Measurements from ENCODE around the gene TOM1. TPM values are rescaled to one million over a fixed set of nuclear protein-coding genes. Genes with fewer than 3 reads are reported as not detected.

TOM1 gene
- total and polyA plus RNA-seq, 4 donors: 17.9 to 53.0 (median 50.5) TPM

GRCh38 chr22:35315141-35315854 lies 15.6 kb downstream of the TOM1 start:
- H3K9ac ChIP-seq (ENCODE audit: low read depth in 1 of 2, low read length in 2 of 2): no peak overlapping the region
- WGBS: 66% methylated on average over 12 of the region's 12 CpGs
- TF ChIP-seq FOXA2 (IDR thresholded peaks at IDR 0.05) (no peak), TAF1 (conservative IDR thresholded peaks at IDR 0.05) (no peak), HNF4G (IDR thresholded peaks at IDR 0.05) (no peak), RXRA (IDR thresholded peaks at IDR 0.05) (peak; percentile 78 to 81), EGR1 (IDR thresholded peaks at IDR 0.05; ENCODE audit: low read depth in 2 of 2) (peak in 1 of 2 donors; percentile 47), REST (IDR thresholded peaks at IDR 0.05) (peak; percentile 32), GABPA (IDR thresholded peaks at IDR 0.05 in 1 of 2, conservative IDR thresholded peaks at IDR 0.05 in 1 of 2) (peak in 1 of 2 donors; percentile 42), SP1 (IDR thresholded peaks at IDR 0.05) (peak; percentile 55), FOXA1 (IDR thresholded peaks at IDR 0.05) (no peak), HNF4A (conservative IDR thresholded peaks at IDR 0.05) (peak; percentile 61 to 78), NR2F2 (IDR thresholded peaks at IDR 0.05) (no peak), YY1 (IDR thresholded peaks at IDR 0.05) (peak; percentile 30), RAD21 (IDR thresholded peaks at IDR 0.05) (peak in 1 of 2 donors; percentile 42), JUND (IDR thresholded peaks at IDR 0.05) (peak in 1 of 2 donors; percentile 63)
- TF ChIP-seq, protein P1, sequence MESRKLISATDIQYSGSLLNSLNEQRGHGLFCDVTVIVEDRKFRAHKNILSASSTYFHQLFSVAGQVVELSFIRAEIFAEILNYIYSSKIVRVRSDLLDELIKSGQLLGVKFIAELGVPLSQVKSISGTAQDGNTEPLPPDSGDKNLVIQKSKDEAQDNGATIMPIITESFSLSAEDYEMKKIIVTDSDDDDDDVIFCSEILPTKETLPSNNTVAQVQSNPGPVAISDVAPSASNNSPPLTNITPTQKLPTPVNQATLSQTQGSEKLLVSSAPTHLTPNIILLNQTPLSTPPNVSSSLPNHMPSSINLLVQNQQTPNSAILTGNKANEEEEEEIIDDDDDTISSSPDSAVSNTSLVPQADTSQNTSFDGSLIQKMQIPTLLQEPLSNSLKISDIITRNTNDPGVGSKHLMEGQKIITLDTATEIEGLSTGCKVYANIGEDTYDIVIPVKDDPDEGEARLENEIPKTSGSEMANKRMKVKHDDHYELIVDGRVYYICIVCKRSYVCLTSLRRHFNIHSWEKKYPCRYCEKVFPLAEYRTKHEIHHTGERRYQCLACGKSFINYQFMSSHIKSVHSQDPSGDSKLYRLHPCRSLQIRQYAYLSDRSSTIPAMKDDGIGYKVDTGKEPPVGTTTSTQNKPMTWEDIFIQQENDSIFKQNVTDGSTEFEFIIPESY (IDR thresholded peaks at IDR 0.05): no peak
- TF ChIP-seq, protein P2, sequence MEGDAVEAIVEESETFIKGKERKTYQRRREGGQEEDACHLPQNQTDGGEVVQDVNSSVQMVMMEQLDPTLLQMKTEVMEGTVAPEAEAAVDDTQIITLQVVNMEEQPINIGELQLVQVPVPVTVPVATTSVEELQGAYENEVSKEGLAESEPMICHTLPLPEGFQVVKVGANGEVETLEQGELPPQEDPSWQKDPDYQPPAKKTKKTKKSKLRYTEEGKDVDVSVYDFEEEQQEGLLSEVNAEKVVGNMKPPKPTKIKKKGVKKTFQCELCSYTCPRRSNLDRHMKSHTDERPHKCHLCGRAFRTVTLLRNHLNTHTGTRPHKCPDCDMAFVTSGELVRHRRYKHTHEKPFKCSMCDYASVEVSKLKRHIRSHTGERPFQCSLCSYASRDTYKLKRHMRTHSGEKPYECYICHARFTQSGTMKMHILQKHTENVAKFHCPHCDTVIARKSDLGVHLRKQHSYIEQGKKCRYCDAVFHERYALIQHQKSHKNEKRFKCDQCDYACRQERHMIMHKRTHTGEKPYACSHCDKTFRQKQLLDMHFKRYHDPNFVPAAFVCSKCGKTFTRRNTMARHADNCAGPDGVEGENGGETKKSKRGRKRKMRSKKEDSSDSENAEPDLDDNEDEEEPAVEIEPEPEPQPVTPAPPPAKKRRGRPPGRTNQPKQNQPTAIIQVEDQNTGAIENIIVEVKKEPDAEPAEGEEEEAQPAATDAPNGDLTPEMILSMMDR (IDR thresholded peaks at IDR 0.05; ENCODE audit: low read depth, low read length, missing input control): no peak
- TF ChIP-seq, protein P3, sequence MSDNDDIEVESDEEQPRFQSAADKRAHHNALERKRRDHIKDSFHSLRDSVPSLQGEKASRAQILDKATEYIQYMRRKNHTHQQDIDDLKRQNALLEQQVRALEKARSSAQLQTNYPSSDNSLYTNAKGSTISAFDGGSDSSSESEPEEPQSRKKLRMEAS (IDR thresholded peaks at IDR 0.05): no peak
- TF ChIP-seq, protein P4, sequence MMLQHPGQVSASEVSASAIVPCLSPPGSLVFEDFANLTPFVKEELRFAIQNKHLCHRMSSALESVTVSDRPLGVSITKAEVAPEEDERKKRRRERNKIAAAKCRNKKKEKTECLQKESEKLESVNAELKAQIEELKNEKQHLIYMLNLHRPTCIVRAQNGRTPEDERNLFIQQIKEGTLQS (IDR thresholded peaks at IDR 0.05): no peak
- H3K27ac ChIP-seq (ENCODE audit: low read depth in 1 of 2, low read length in 2 of 2): peak overlapping the region; percentile 32 to 70
- no peaks in the 10 kb centered on the region for H3K9me3 ChIP-seq (ENCODE audit: control insufficient read depth in 4 of 4, low read length in 3 of 4)
- H3K4me1 ChIP-seq (ENCODE audit: control insufficient read depth in 4 of 4, insufficient read depth in 4 of 4, low read length in 3 of 4): peaks cover 16 to 61% (median 40%) of the 10 kb centered on the region in 4 donors
- H3K4me3 ChIP-seq (ENCODE audit: low read depth in 1 of 3, low read length in 3 of 3): no peak overlapping the region
- no peaks in the 10 kb centered on the region for H3K27me3 ChIP-seq (ENCODE audit: control insufficient read depth in 4 of 4, insufficient read depth in 4 of 4, low read length in 3 of 4)
- no peak for DNase-seq (ENCODE audit: low spot score)
- H3K36me3 ChIP-seq (ENCODE audit: control insufficient read depth in 4 of 4, insufficient read depth in 3 of 4, low read depth in 1 of 4, low read length in 3 of 4): peaks cover 12 to 18% (median 14%) of the 10 kb centered on the region in 4 donors

Measured in liver (tissue), 9 donors.